SH-SY5Y (cell line): ENCODE data around the gene CNTN5.

Experiments
- GATA2 ChIP-seq: IDR thresholded peaks from 2 replicates; pipeline ENCODE4 v1.6.1; 2011; ENCODE audit warnings: mild to moderate bottlenecking, low read depth, low read length
- GATA3 ChIP-seq: IDR thresholded peaks from 2 replicates; pipeline ENCODE4 v1.6.1; 2011; ENCODE audit warnings: low read depth, mild to moderate bottlenecking, low read length, moderate library complexity

GRCh38 chr11:99988471-99988837 is 967.7 kb downstream of the CNTN5 start:
- TF ChIP-seq GATA2 = no peak
- no peak for TF ChIP-seq GATA3
